Activated T-cell treated with anti-CD3 and anti-CD28 coated beads, Interleukin-2, amount 50 U/mL, for 72 hours (primary cell): Measurements from ENCODE around the gene ACER1. TPM values are rescaled to one million over a fixed set of nuclear protein-coding genes. Genes with fewer than 3 reads are reported as not detected.
A peak's percentile ranks its signal among the peaks of the same experiment; 100 is the strongest.
"Not testable (repeated sequence)": the region's sequence is repeated elsewhere in the genome, so short reads cannot be mapped to it uniquely, and the experiment has no call there.

ENCODE experiments used
- ATAC-seq, 2 donors: fragments of 150-1000 bp; cut with Tn5 transposase; replicated peaks in 1 of 2; 2 replicates each; pipeline ENCODE4 v1.10.0; 2021; ENCODE audit warnings: moderate library complexity in 2 of 2, mild to moderate bottlenecking in 1 of 2
- DNase-seq, 2 donors: peaks; one replicate each; pipeline ENCODE4 v3.0.0; 2021 to 2022; ENCODE audit warnings: mixed read lengths in 1 of 2
- H3K27ac Mint-ChIP-seq: one replicate; pipeline ENCODE4 v1.8.0; 2022; ENCODE audit warnings: mild to moderate bottlenecking, moderate library complexity, mixed read lengths
- H3K27me3 Mint-ChIP-seq: one replicate; pipeline ENCODE4 v1.8.0; 2022; ENCODE audit warnings: low read depth, mixed read lengths
- H3K36me3 Mint-ChIP-seq, 2 donors: one replicate each; pipeline ENCODE4 v1.8.0; 2022; ENCODE audit warnings: mixed read lengths in 2 of 2, mild to moderate bottlenecking in 1 of 2; ENCODE audit not compliant: insufficient read depth in 2 of 2
- H3K4me1 Mint-ChIP-seq: one replicate; pipeline ENCODE4 v1.8.0; 2022; ENCODE audit warnings: low read depth, mixed read lengths
- H3K4me3 Mint-ChIP-seq, 2 donors: one replicate each; pipeline ENCODE4 v1.8.0; 2022; ENCODE audit warnings: mild to moderate bottlenecking in 2 of 2, mixed read lengths in 2 of 2, moderate library complexity in 2 of 2
- H3K9me3 Mint-ChIP-seq, 2 donors: one replicate each; pipeline ENCODE4 v1.8.0; 2022; ENCODE audit warnings: mixed read lengths in 2 of 2
- total RNA-seq, 2 donors: library from RNA; stranded (reverse); gene quantifications; one replicate each; pipeline ENCODE4 v1.2.3, GENCODE V29; 2022

Gene ACER1
- total RNA-seq, 2 donors from 2014 or later = 0.34 TPM; not detected in 1

- H3K4me3 Mint-ChIP-seq = peak within 1 kb of the TSS; percentile 93 to 94
- peaks cover 25% of the 10 kb centered on the region for H3K4me1 Mint-ChIP-seq
- H3K27ac Mint-ChIP-seq = peak within 1 kb of the TSS; percentile 83
- no peaks in the 10 kb centered on the region for H3K9me3 Mint-ChIP-seq
- peak; percentile 95 to 99 for DNase-seq
- no peaks in the 10 kb centered on the region for H3K27me3 Mint-ChIP-seq
- peak; percentile 83 to 85 for ATAC-seq
- H3K36me3 Mint-ChIP-seq = peaks cover 0 to 6% of the 10 kb centered on the region in 2 donors
Observed at GRCh38 chr19:6372594-6373095, 39.2 kb upstream of the ACER1 start, which contains the start of gene ALKBH7. ALKBH7 (plus strand) TSS chr19:6372794; CDS start chr19:6372821, 27 bp downstream.

DNA sequence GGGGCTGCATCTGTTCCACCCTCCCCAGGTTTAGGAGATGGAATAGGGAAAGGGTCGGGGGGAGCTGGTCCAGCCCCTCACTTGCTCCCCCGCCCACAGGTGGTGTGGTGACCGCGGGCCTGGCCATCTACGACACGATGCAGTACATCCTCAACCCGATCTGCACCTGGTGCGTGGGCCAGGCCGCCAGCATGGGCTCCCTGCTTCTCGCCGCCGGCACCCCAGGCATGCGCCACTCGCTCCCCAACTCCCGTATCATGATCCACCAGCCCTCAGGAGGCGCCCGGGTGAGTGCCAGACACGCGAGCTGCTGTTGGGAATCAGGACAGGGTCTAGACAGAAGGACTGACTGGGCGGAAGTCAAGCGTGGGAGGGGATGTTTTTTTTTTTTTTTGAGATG lies 30.9 kb upstream of the ACER1 start:
- Mint-ChIP-seq H3K36me3 (peaks cover 9 to 20% of the 10 kb centered on the region in 2 donors), H3K4me1 (peaks cover 17% of the 10 kb centered on the region), H3K9me3 (no peaks in the 10 kb centered on the region), H3K27me3 (no peaks in the 10 kb centered on the region), H3K27ac (no peak overlapping the region), H3K4me3 (peak overlapping the region; percentile 42 to 59)
- no peak for ATAC-seq
- no peak for DNase-seq

DNA sequence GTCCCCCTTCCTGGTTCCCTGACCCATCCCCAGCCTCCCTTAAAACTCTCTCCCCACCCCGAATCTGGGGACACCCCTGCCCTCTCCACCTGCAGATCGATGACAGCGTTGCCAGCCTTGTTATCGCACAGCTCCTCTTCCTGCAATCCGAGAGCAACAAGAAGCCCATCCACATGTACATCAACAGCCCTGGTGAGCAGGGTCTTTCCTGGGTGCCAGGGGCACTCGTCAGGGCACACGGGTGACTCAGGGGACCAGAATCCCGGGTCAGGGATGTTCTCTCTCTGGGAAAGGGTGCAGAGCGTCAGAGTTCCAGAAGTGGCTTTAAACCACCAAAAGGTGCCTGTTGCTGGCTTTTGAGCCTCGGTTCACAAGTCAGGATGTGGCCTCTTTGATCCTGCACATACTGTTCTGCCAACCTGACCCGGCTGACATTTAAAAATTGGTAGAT lies 29.0 kb upstream of the ACER1 start:
- DNase-seq (peak; percentile 39 to 47), ATAC-seq (peak; percentile 26 to 29)
- H3K4me3 Mint-ChIP-seq = peak overlapping the region; percentile 95 to 100
- H3K4me1 Mint-ChIP-seq = peaks cover 15% of the 10 kb centered on the region
- no peaks in the 10 kb centered on the region for H3K9me3 Mint-ChIP-seq
- H3K27me3 Mint-ChIP-seq = no peaks in the 10 kb centered on the region
- H3K27ac Mint-ChIP-seq = peak overlapping the region; percentile 99
- H3K36me3 Mint-ChIP-seq = peaks cover 9 to 17% of the 10 kb centered on the region in 2 donors

- DNase-seq (no peak), ATAC-seq (peak in 1 of 2 donors; percentile 2)
- H3K27me3 Mint-ChIP-seq = no peaks in the 10 kb centered on the region
- H3K27ac Mint-ChIP-seq = peak overlapping the region; percentile 99
- peaks cover 9 to 15% of the 10 kb centered on the region in 2 donors for H3K36me3 Mint-ChIP-seq
- peak overlapping the region; percentile 95 to 100 for H3K4me3 Mint-ChIP-seq
- H3K4me1 Mint-ChIP-seq = peaks cover 15% of the 10 kb centered on the region
- H3K9me3 Mint-ChIP-seq = no peaks in the 10 kb centered on the region
Observed at GRCh38 chr19:6362027-6362350, 28.6 kb upstream of the ACER1 start.

- not testable (repeated sequence) for H3K9me3 Mint-ChIP-seq, H3K27me3 Mint-ChIP-seq, H3K27ac Mint-ChIP-seq, DNase-seq, ATAC-seq, H3K36me3 Mint-ChIP-seq
- Mint-ChIP-seq H3K4me1 (peaks cover 15% of the 10 kb centered on the region), H3K4me3 (peak overlapping the region; percentile 95 to 100)
Observed at GRCh38 chr19:6360857-6361216, 27.4 kb upstream of the ACER1 start.

- not testable (repeated sequence) for H3K27ac Mint-ChIP-seq, H3K36me3 Mint-ChIP-seq, DNase-seq, H3K27me3 Mint-ChIP-seq, H3K9me3 Mint-ChIP-seq, ATAC-seq
- Mint-ChIP-seq H3K4me1 (peaks cover 15% of the 10 kb centered on the region), H3K4me3 (peak overlapping the region in 1 of 2 donors; percentile 100)
Observed at GRCh38 chr19:6360445-6360844, 27.0 kb upstream of the ACER1 start.

GRCh38 chr19:6359568-6360341 lies 26.3 kb upstream of the ACER1 start:
- Mint-ChIP-seq H3K27me3 (no peaks in the 10 kb centered on the region), H3K4me3 (no peak overlapping the region), H3K9me3 (no peaks in the 10 kb centered on the region), H3K36me3 (peaks cover 4 to 6% of the 10 kb centered on the region in 2 donors), H3K27ac (no peak overlapping the region), H3K4me1 (peaks cover 15% of the 10 kb centered on the region)
- DNase-seq (no peak), ATAC-seq (no peak)

DNA sequence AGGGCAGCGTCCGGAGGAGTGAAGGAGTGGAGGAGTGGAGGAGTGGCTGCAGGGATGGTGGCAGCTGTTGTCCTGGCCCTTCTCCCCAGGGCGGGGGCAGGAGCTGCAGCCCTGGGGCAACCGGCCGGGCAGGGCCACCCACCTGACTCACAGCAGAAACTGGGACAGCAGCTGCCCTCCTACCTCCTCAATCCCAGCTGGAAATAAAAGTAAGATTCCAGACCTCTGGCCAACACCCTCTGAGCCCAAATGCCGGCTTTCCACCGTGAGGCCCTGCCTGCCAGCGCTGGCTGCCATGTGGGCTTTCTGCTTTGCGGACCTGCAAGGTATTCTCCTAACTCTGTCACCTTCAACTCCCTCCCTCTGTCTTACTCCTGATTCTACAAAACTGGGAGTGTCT lies 24.6 kb upstream of the ACER1 start:
- ATAC-seq (no peak), DNase-seq (no peak)
- Mint-ChIP-seq H3K27ac (no peak overlapping the region), H3K4me1 (peaks cover 9% of the 10 kb centered on the region), H3K27me3 (no peaks in the 10 kb centered on the region), H3K4me3 (no peak overlapping the region), H3K36me3 (peaks cover 4% of the 10 kb centered on the region in 2 donors), H3K9me3 (no peaks in the 10 kb centered on the region)

GRCh38 chr19:6357174-6357573 lies 23.8 kb upstream of the ACER1 start:
- Mint-ChIP-seq H3K27me3 (no peaks in the 10 kb centered on the region), H3K4me1 (peaks cover under 1% of the 10 kb centered on the region), H3K27ac (no peak overlapping the region), H3K9me3 (no peaks in the 10 kb centered on the region), H3K4me3 (no peak overlapping the region), H3K36me3 (peaks cover 1 to 3% of the 10 kb centered on the region in 2 donors)
- DNase-seq (no peak), ATAC-seq (no peak)

- H3K27ac Mint-ChIP-seq, ATAC-seq, H3K27me3 Mint-ChIP-seq, H3K9me3 Mint-ChIP-seq, H3K4me1 Mint-ChIP-seq, H3K4me3 Mint-ChIP-seq, H3K36me3 Mint-ChIP-seq, DNase-seq: not testable (repeated sequence)
Observed at GRCh38 chr19:6355321-6356040, 22.1 kb upstream of the ACER1 start.

- ATAC-seq (no peak), DNase-seq (no peak)
- Mint-ChIP-seq H3K4me3 (no peak overlapping the region), H3K36me3 (peaks cover 0 to 2% of the 10 kb centered on the region in 2 donors), H3K4me1 (no peaks in the 10 kb centered on the region), H3K27ac (no peak overlapping the region), H3K27me3 (no peaks in the 10 kb centered on the region), H3K9me3 (no peaks in the 10 kb centered on the region)
Observed at GRCh38 chr19:6354098-6354674, 20.8 kb upstream of the ACER1 start.

DNA sequence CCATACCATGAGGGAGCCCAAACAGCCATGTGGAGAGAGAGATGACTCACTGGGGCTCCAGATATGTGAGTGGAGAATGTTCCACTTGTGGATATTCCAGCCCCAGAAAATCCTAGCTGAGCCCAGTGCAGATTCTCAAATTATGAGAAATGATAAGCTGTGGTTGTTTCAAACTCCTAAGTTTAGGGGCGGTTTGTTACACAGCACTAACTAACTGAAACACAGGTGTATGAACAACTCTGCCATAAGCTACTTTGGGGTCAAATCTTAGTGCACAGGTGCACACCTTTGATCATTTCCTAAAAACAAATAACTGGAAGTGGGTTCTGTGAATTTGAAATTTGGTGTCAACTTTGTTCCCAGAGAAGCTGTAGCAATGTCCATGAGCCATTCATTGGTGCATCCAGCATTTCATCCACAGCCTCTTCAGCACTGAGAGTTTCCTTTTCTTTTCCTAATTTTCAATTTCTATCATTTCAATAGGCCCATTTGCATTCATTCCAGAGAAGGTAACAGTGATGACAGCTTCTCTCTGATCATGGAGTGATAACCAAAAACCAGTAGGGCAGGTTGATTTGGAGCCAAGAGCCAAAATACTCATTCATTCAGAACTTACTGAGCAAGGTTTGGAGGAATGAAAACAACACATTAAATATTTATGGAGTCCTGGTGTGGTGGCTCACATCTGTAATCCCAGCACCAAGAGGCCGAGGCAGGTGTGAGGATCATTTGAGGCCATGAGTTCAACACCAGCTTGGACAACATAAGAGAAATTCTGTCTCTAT lies 19.2 kb upstream of the ACER1 start:
- peaks cover 0 to 2% of the 10 kb centered on the region in 2 donors for H3K36me3 Mint-ChIP-seq
- no peaks in the 10 kb centered on the region for H3K9me3 Mint-ChIP-seq
- no peaks in the 10 kb centered on the region for H3K27me3 Mint-ChIP-seq
- DNase-seq (no peak), ATAC-seq (no peak)
- H3K4me3 Mint-ChIP-seq = no peak overlapping the region
- H3K27ac Mint-ChIP-seq = no peak overlapping the region
- no peaks in the 10 kb centered on the region for H3K4me1 Mint-ChIP-seq
